K562 (cell line): ENCODE measurements around the gene SPAG16.

Experiments
- ZNF143 ChIP-seq: sonication (generic); formaldehyde crosslinking; IDR thresholded peaks from 2 replicates; pipeline ENCODE4 v1.9.0; 2022; ENCODE audit warnings: mild to moderate bottlenecking, missing genetic modification reagents
- TF ChIP-seq, protein P1 (sequence below), 3 experiments: IDR thresholded peaks in 2 of 3; conservative IDR thresholded peaks in 1 of 3; 2 replicates each; pipeline ENCODE4 v1.5.1; 2011 to 2012; ENCODE audit warnings: low read length in 3 of 3, mild to moderate bottlenecking in 3 of 3, control low read depth in 2 of 3, improper control_type of control experiment in 1 of 3, inconsistent platforms in 1 of 3, low read depth in 1 of 3, mixed read lengths in 1 of 3, moderate library complexity in 1 of 3; ENCODE audit not compliant: insufficient read depth in 2 of 3

DNA sequence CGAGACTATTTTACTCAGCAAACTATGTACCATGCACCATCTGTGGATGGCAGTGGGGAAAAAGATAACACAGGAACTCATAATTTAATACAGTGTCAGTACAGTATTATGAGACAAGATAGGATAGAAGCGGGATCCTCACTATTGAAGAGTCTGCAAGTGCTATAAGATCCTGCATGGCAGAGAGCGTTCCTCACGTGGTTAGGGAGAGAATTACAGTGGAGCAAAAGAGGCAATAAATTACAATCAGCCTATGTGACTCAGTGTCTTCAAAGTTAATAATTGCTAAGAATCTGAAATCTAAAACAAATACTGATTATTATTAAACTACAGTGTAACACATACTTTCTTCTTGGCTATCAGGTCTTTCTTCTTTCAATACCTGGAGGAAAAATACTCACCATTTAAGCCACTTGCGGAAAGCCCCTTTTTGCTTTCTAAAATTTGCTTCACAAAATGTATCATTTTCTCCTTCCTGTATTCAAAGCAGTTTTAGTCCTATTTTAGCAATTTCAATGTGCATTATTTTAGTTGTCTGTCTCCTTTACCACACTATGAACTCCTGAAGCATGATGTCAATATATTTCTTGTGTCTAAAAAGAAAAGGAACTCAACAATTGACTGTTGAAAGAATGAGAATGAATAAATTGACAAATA is 342.9 kb downstream of the SPAG16 start:
- no peak for TF ChIP-seq ZNF143 (CRISPR knock-in tag)
- TF ChIP-seq, protein P1, sequence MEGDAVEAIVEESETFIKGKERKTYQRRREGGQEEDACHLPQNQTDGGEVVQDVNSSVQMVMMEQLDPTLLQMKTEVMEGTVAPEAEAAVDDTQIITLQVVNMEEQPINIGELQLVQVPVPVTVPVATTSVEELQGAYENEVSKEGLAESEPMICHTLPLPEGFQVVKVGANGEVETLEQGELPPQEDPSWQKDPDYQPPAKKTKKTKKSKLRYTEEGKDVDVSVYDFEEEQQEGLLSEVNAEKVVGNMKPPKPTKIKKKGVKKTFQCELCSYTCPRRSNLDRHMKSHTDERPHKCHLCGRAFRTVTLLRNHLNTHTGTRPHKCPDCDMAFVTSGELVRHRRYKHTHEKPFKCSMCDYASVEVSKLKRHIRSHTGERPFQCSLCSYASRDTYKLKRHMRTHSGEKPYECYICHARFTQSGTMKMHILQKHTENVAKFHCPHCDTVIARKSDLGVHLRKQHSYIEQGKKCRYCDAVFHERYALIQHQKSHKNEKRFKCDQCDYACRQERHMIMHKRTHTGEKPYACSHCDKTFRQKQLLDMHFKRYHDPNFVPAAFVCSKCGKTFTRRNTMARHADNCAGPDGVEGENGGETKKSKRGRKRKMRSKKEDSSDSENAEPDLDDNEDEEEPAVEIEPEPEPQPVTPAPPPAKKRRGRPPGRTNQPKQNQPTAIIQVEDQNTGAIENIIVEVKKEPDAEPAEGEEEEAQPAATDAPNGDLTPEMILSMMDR (IDR thresholded peaks at IDR 0.05 in 2 of 3, conservative IDR thresholded peaks at IDR 0.05 in 1 of 3; ENCODE audit: insufficient read depth in 2 of 3, low read depth in 1 of 3, low read length in 3 of 3) = no peak
